NCI-H1694 (cell line): ENCODE data around the gene ARHGEF11.

ENCODE experiments used
- DNase-seq: peaks from one replicate; lab custom pipeline; 2025; lab: John Stamatoyannopoulos, UW

Gene ARHGEF11

GRCh38 chr1:156947818-156948525 lies 97.6 kb downstream of the ARHGEF11 start:
- DNase-seq = no peak

GRCh38 chr1:156947127-156947526 lies 98.4 kb downstream of the ARHGEF11 start:
- DNase-seq = no peak

GRCh38 chr1:156945881-156946661 lies 99.5 kb downstream of the ARHGEF11 start:
- DNase-seq = peak; percentile 90

GRCh38 chr1:156944848-156945247 lies 100.7 kb downstream of the ARHGEF11 start:
- no peak for DNase-seq

GRCh38 chr1:156944268-156944667 lies 101.3 kb downstream of the ARHGEF11 start:
- no peak for DNase-seq

- no peak for DNase-seq
Measured at GRCh38 chr1:156943756-156944155, 101.8 kb downstream of the ARHGEF11 start.

GRCh38 chr1:156942576-156942975 lies 103.0 kb downstream of the ARHGEF11 start:
- DNase-seq = no peak

GRCh38 chr1:156942176-156942575 lies 103.4 kb downstream of the ARHGEF11 start:
- no peak for DNase-seq

GRCh38 chr1:156941675-156942074 lies 103.9 kb downstream of the ARHGEF11 start:
- no peak for DNase-seq

GRCh38 chr1:156939786-156940334 lies 105.7 kb downstream of the ARHGEF11 start:
- no peak for DNase-seq

GRCh38 chr1:156938813-156939212 lies 106.7 kb downstream of the ARHGEF11 start:
- no peak for DNase-seq

- DNase-seq = no peak
Measured at GRCh38 chr1:156937883-156938282, 107.7 kb downstream of the ARHGEF11 start.

- no peak for DNase-seq
Measured at GRCh38 chr1:156936721-156937220, 108.8 kb downstream of the ARHGEF11 start.

- no peak for DNase-seq
Measured at GRCh38 chr1:156936191-156936590, 109.4 kb downstream of the ARHGEF11 start.

GRCh38 chr1:156935505-156936128 lies 109.9 kb downstream of the ARHGEF11 start:
- DNase-seq = no peak

- no peak for DNase-seq
Measured at GRCh38 chr1:156933136-156933535, 112.4 kb downstream of the ARHGEF11 start.

- DNase-seq = no peak
Measured at GRCh38 chr1:156931974-156932710, 113.4 kb downstream of the ARHGEF11 start.

GRCh38 chr1:156931211-156931952 lies 114.2 kb downstream of the ARHGEF11 start:
- DNase-seq = no peak

GRCh38 chr1:156930483-156930882 lies 115.1 kb downstream of the ARHGEF11 start:
- DNase-seq = no peak

- DNase-seq = no peak
Measured at GRCh38 chr1:156929596-156930238, 115.8 kb downstream of the ARHGEF11 start.
